ENCODE data around the gene POTEH. TPM values are rescaled to one million over a fixed set of nuclear protein-coding genes. Genes with fewer than 3 reads are reported as not detected.
"Not testable (repeated sequence)": the region's sequence is repeated elsewhere in the genome, so short reads cannot be mapped to it uniquely, and the experiment has no call there.

The POTEH gene
- total RNA-seq (not detected), polyA plus RNA-seq (ENCODE audit: insufficient read depth, low read depth, low replicate concordance) (not detected)
- long read RNA-seq, donor 1, result 0 reads
- long read RNA-seq, donor 2, result 0 reads
- long read RNA-seq, donor 3, result 0 reads
- long read RNA-seq, donor 4, result 0 reads
- long read RNA-seq, donor 5, result 0 reads
- long read RNA-seq, donor 6, result 0 reads
- long read RNA-seq, donor 7, result 0 reads
- long read RNA-seq, donor 8, result 0 reads
- long read RNA-seq, donor 9, result 0 reads
- long read RNA-seq, donor 10, result 0 reads

GRCh38 chr22:15689749-15690125 is at the start of gene POTEH:
Gene POTEH (plus strand): TSS chr22:15690026. CDS start chr22:15690078, 52 bp downstream.
- FAIRE-seq; H3K27ac ChIP-seq (ENCODE audit: low read depth in 2 of 2, low read length in 2 of 2); H3K4me3 ChIP-seq (ENCODE audit: low read length in 3 of 3); DNase-seq; H3K9ac ChIP-seq (ENCODE audit: low read length in 3 of 3); H3K9me3 ChIP-seq (ENCODE audit: control insufficient read depth in 2 of 3, insufficient read depth in 1 of 3, low read length in 3 of 3); intact Hi-C loops (cut with DNase I); H3K36me3 ChIP-seq (ENCODE audit: control insufficient read depth in 2 of 3, insufficient read depth in 3 of 3, low read length in 3 of 3); H3K4me1 ChIP-seq (ENCODE audit: control insufficient read depth in 2 of 3, insufficient read depth in 2 of 3, low read depth in 1 of 3, low read length in 3 of 3); H3K27me3 ChIP-seq (ENCODE audit: control insufficient read depth, insufficient read depth, low read length): not testable (repeated sequence)

DNA sequence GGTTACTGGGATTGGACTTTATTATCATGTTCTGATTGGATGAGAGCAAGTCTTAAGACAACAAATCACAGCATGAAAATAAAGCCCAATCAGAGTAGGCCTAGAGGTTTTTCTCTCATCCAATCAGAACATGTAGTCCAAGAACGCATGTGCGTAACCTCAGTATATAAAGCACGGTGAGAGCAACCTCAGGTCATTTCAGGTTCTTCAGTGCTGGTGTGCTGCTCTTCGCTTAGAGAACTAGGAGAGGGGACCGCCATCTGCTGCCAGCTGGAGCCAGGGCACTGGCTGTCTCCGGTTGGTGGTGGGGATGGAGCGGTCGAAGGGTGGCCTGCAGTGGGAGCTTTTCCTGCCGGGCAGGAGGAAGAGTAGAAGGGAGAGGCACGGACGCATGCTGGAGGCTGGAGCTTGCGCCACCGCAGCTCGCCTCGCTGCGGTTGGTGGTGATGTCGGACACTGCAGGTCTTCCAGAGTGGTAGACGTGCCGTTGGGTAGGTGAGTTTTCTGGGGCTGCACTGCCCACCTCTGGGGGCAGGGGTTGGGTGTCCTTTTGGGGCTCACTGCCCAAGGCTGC is 47.5 kb upstream of the POTEH start:
- H3K4me3 ChIP-seq (ENCODE audit: low read length in 3 of 3); H3K4me1 ChIP-seq (ENCODE audit: control insufficient read depth in 2 of 3, insufficient read depth in 2 of 3, low read depth in 1 of 3, low read length in 3 of 3); H3K9me3 ChIP-seq (ENCODE audit: control insufficient read depth in 2 of 3, insufficient read depth in 1 of 3, low read length in 3 of 3); DNase-seq; H3K9ac ChIP-seq (ENCODE audit: low read length in 3 of 3); H3K27me3 ChIP-seq (ENCODE audit: control insufficient read depth, insufficient read depth, low read length); H3K36me3 ChIP-seq (ENCODE audit: control insufficient read depth in 2 of 3, insufficient read depth in 3 of 3, low read length in 3 of 3); intact Hi-C loops (cut with DNase I); H3K27ac ChIP-seq (ENCODE audit: low read depth in 2 of 2, low read length in 2 of 2); FAIRE-seq: not testable (repeated sequence)

- H3K36me3 ChIP-seq (ENCODE audit: control insufficient read depth in 2 of 3, insufficient read depth in 3 of 3, low read length in 3 of 3); H3K4me1 ChIP-seq (ENCODE audit: control insufficient read depth in 2 of 3, insufficient read depth in 2 of 3, low read depth in 1 of 3, low read length in 3 of 3); DNase-seq; H3K9me3 ChIP-seq (ENCODE audit: control insufficient read depth in 2 of 3, insufficient read depth in 1 of 3, low read length in 3 of 3); H3K9ac ChIP-seq (ENCODE audit: low read length in 3 of 3); FAIRE-seq; H3K27ac ChIP-seq (ENCODE audit: low read depth in 2 of 2, low read length in 2 of 2); H3K4me3 ChIP-seq (ENCODE audit: low read length in 3 of 3); H3K27me3 ChIP-seq (ENCODE audit: control insufficient read depth, insufficient read depth, low read length); intact Hi-C loops (cut with DNase I): not testable (repeated sequence)
Measured at GRCh38 chr22:15651954-15652353, 37.9 kb upstream of the POTEH start.

DNA sequence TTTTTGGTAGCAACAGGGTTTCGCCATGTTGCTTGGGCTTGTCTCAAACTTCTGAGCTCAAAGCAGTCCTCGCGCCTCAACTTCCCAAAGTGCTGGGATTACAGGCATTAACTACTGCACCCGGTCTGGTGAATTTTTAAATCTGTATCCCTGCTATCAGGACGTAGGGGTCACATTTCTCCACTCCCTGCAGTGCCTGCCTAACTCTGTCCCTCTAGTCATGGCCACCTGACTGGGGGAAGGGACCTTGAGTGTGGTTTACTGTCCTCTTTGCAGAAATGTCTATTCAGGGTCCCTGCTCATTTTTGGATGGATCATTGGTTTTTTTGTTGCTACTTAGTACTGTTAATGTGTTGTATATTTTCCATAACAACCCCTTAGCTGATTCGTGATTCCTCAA is 37.1 kb upstream of the POTEH start:
- H3K4me1 ChIP-seq (ENCODE audit: control insufficient read depth in 2 of 3, insufficient read depth in 2 of 3, low read depth in 1 of 3, low read length in 3 of 3); H3K27ac ChIP-seq (ENCODE audit: low read depth in 2 of 2, low read length in 2 of 2); H3K9me3 ChIP-seq (ENCODE audit: control insufficient read depth in 2 of 3, insufficient read depth in 1 of 3, low read length in 3 of 3); H3K9ac ChIP-seq (ENCODE audit: low read length in 3 of 3); intact Hi-C loops (cut with DNase I); DNase-seq; FAIRE-seq; H3K4me3 ChIP-seq (ENCODE audit: low read length in 3 of 3); H3K27me3 ChIP-seq (ENCODE audit: control insufficient read depth, insufficient read depth, low read length); H3K36me3 ChIP-seq (ENCODE audit: control insufficient read depth in 2 of 3, insufficient read depth in 3 of 3, low read length in 3 of 3): not testable (repeated sequence)

- H3K4me3 ChIP-seq (ENCODE audit: low read length in 3 of 3); intact Hi-C loops (cut with DNase I); FAIRE-seq: not testable (repeated sequence)
Measured at GRCh38 chr22:15653241-15653640, 36.6 kb upstream of the POTEH start.

GRCh38 chr22:15661102-15661501 is 28.7 kb upstream of the POTEH start:
- DNase-seq; H3K4me1 ChIP-seq (ENCODE audit: control insufficient read depth in 2 of 3, insufficient read depth in 2 of 3, low read depth in 1 of 3, low read length in 3 of 3); FAIRE-seq; H3K27me3 ChIP-seq (ENCODE audit: control insufficient read depth, insufficient read depth, low read length); H3K4me3 ChIP-seq (ENCODE audit: low read length in 3 of 3); H3K36me3 ChIP-seq (ENCODE audit: control insufficient read depth in 2 of 3, insufficient read depth in 3 of 3, low read length in 3 of 3); H3K27ac ChIP-seq (ENCODE audit: low read depth in 2 of 2, low read length in 2 of 2); H3K9me3 ChIP-seq (ENCODE audit: control insufficient read depth in 2 of 3, insufficient read depth in 1 of 3, low read length in 3 of 3); H3K9ac ChIP-seq (ENCODE audit: low read length in 3 of 3); intact Hi-C loops (cut with DNase I): not testable (repeated sequence)

More at GRCh38 chr22:15653241-15653640, 36.6 kb upstream of the POTEH start:
- H3K9me3 ChIP-seq (ENCODE audit: control insufficient read depth in 2 of 3, insufficient read depth in 1 of 3, low read length in 3 of 3); H3K27ac ChIP-seq (ENCODE audit: low read depth in 2 of 2, low read length in 2 of 2); H3K9ac ChIP-seq (ENCODE audit: low read length in 3 of 3); DNase-seq; H3K4me1 ChIP-seq (ENCODE audit: control insufficient read depth in 2 of 3, insufficient read depth in 2 of 3, low read depth in 1 of 3, low read length in 3 of 3); H3K36me3 ChIP-seq (ENCODE audit: control insufficient read depth in 2 of 3, insufficient read depth in 3 of 3, low read length in 3 of 3); H3K27me3 ChIP-seq (ENCODE audit: control insufficient read depth, insufficient read depth, low read length): not testable (repeated sequence)

DNA sequence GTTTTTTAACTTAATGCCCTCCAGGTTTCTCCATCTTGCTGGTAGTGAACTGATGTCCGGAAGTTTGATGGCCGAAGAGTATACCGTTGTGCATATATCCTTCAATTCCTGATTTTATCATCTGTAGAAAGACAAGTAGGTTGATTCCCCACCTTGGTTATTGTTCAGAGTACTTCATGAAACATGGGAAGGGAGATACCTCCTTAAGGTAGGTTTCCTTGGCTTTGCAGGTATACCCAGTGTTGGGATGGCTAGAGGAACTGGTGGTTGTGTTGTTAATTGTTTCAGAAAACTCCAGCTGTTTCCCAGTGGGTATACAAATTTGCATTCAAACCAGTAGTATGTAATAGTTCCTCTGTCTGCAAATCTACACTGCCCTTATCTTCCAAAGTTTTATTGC is 25.1 kb upstream of the POTEH start:
- H3K9me3 ChIP-seq (ENCODE audit: control insufficient read depth in 2 of 3, insufficient read depth in 1 of 3, low read length in 3 of 3); H3K9ac ChIP-seq (ENCODE audit: low read length in 3 of 3); H3K4me1 ChIP-seq (ENCODE audit: control insufficient read depth in 2 of 3, insufficient read depth in 2 of 3, low read depth in 1 of 3, low read length in 3 of 3); H3K4me3 ChIP-seq (ENCODE audit: low read length in 3 of 3); intact Hi-C loops (cut with DNase I); H3K27ac ChIP-seq (ENCODE audit: low read depth in 2 of 2, low read length in 2 of 2); H3K36me3 ChIP-seq (ENCODE audit: control insufficient read depth in 2 of 3, insufficient read depth in 3 of 3, low read length in 3 of 3); DNase-seq; H3K27me3 ChIP-seq (ENCODE audit: control insufficient read depth, insufficient read depth, low read length); FAIRE-seq: not testable (repeated sequence)

DNA sequence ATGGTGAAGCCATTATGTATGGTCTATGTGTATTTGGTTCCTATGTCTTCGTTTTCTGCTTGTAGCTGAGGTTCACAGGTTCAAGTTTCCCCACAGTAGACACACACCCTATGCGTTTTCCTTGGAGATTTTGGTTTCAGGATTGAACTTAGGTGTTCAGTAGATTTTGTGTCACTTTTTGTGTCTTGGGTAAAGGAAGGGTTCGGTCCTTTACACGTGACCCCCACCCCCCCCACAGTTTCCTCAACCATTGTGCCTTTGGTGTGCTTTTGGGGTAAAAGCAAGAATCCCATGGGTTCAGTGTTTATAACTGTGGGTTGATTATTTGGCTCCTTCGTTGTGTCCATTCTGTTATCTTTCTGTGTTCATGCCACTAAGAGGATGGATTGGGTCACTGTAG is 24.3 kb upstream of the POTEH start:
- H3K4me3 ChIP-seq (ENCODE audit: low read length in 3 of 3); H3K27me3 ChIP-seq (ENCODE audit: control insufficient read depth, insufficient read depth, low read length); H3K4me1 ChIP-seq (ENCODE audit: control insufficient read depth in 2 of 3, insufficient read depth in 2 of 3, low read depth in 1 of 3, low read length in 3 of 3); H3K27ac ChIP-seq (ENCODE audit: low read depth in 2 of 2, low read length in 2 of 2); FAIRE-seq; H3K9me3 ChIP-seq (ENCODE audit: control insufficient read depth in 2 of 3, insufficient read depth in 1 of 3, low read length in 3 of 3); intact Hi-C loops (cut with DNase I); DNase-seq; H3K36me3 ChIP-seq (ENCODE audit: control insufficient read depth in 2 of 3, insufficient read depth in 3 of 3, low read length in 3 of 3); H3K9ac ChIP-seq (ENCODE audit: low read length in 3 of 3): not testable (repeated sequence)

Measured in kidney (tissue), 19 donors.